DMS153 treated with DMSO at 0.1 percent for 48 hours (cell line): ENCODE data around the gene DNLZ.
"Not testable (repeated sequence)": the region's sequence is repeated elsewhere in the genome, so short reads cannot be mapped to it uniquely, and the experiment has no call there.

Experiments
- DNase-seq: peaks from one replicate; lab custom pipeline; 2025; ENCODE audit not compliant: unreplicated experiment; lab: John Stamatoyannopoulos, UW

The DNLZ gene

GRCh38 chr9:136363106-136363948, at the start of gene DNLZ:
DNLZ (minus strand) TSS chr9:136363744; CDS start chr9:136363714, 30 bp downstream.
- peak; percentile 60 for DNase-seq

GRCh38 chr9:136412962-136413361, 49.4 kb upstream of the DNLZ start:
- no peak for DNase-seq

GRCh38 chr9:136411378-136411777, 47.8 kb upstream of the DNLZ start:
- no peak for DNase-seq

GRCh38 chr9:136410500-136411287, 47.1 kb upstream of the DNLZ start, which contains the start of the genes ENTR1 and PMPCA:
ENTR1 (minus strand) TSS chr9:136410614; CDS start chr9:136410397, 217 bp downstream.
PMPCA (plus strand) TSS chr9:136410658; CDS start chr9:136410669, 11 bp downstream.
- DNase-seq: peak; percentile 64

GRCh38 chr9:136409557-136410455, 46.3 kb upstream of the DNLZ start:
- no peak for DNase-seq

- DNase-seq: no peak
Measured at GRCh38 chr9:136407911-136408310, 44.4 kb upstream of the DNLZ start.

- not testable (repeated sequence) for DNase-seq
Measured at GRCh38 chr9:136407061-136407460, 43.5 kb upstream of the DNLZ start.

GRCh38 chr9:136405904-136406303, 42.4 kb upstream of the DNLZ start:
- DNase-seq: not testable (repeated sequence)

- no peak for DNase-seq
Measured at GRCh38 chr9:136405481-136405880, 41.9 kb upstream of the DNLZ start.

- DNase-seq: no peak
Measured at GRCh38 chr9:136404801-136405136, 41.2 kb upstream of the DNLZ start.

GRCh38 chr9:136403915-136404800, 40.6 kb upstream of the DNLZ start:
- no peak for DNase-seq

GRCh38 chr9:136403538-136403914, 40.0 kb upstream of the DNLZ start:
- DNase-seq: no peak

- no peak for DNase-seq
Measured at GRCh38 chr9:136402067-136402466, 38.5 kb upstream of the DNLZ start.

GRCh38 chr9:136401173-136401922, 37.8 kb upstream of the DNLZ start:
- no peak for DNase-seq

- DNase-seq: peak; percentile 77
Measured at GRCh38 chr9:136400038-136400834, 36.7 kb upstream of the DNLZ start, which contains the start of gene SNAPC4. SNAPC4 (minus strand) TSS chr9:136400170; CDS start chr9:136398428, 1,742 bp downstream.

- DNase-seq: no peak
Measured at GRCh38 chr9:136399176-136400037, 35.9 kb upstream of the DNLZ start.

- DNase-seq: no peak
Measured at GRCh38 chr9:136398286-136398685, 34.7 kb upstream of the DNLZ start.
